Measurements from ENCODE around the gene KCNE4. TPM values are rescaled to one million over a fixed set of nuclear protein-coding genes. Genes with fewer than 3 reads are reported as not detected.

Gene KCNE4
- total RNA-seq, 6 experiments from 2014 or later: 0.17 to 1.2 (median 1.1) TPM

GRCh38 chr2:223095207-223095606 lies 43.2 kb downstream of the KCNE4 start:
- TF ChIP-seq CTCF (IDR thresholded peaks at IDR 0.05) (no peak), POLR2A (IDR thresholded peaks at IDR 0.05) (no peak)
- ATAC-seq (no peak), DNase-seq (no peak)
- 64% methylated on average over 1 of the region's 1 CpG for WGBS (ENCODE audit: insufficient coverage, low coverage, low lambda C conversion rate, missing lambda C conversion rate)
- no peaks in the 10 kb centered on the region for H3K36me3 ChIP-seq
- H3K27ac ChIP-seq: no peak overlapping the region
- H3K4me3 ChIP-seq: no peak overlapping the region
- no peaks in the 10 kb centered on the region for H3K4me1 ChIP-seq
- H3K9me3 ChIP-seq: no peaks in the 10 kb centered on the region
- no peaks in the 10 kb centered on the region for H3K27me3 ChIP-seq
- intact Hi-C loops (cut with DNase I): loop anchor here in 1 of 2 donors (10.0 kb wide), 1 partner anchor 120 kb away; no protein-coding TSS in a partner anchor

GRCh38 chr2:223096235-223096970 lies 44.4 kb downstream of the KCNE4 start:
- intact Hi-C loops (cut with DNase I): loop anchor here in 1 of 2 donors (10.0 kb wide), 1 partner anchor 122 kb away; no protein-coding TSS in a partner anchor

GRCh38 chr2:223097888-223098383 lies 45.9 kb downstream of the KCNE4 start:
- Histone ChIP-seq H3K4me1 (no peaks in the 10 kb centered on the region), H3K27ac (no peak overlapping the region), H3K4me3 (no peak overlapping the region), H3K27me3 (no peaks in the 10 kb centered on the region), H3K36me3 (no peaks in the 10 kb centered on the region), H3K9me3 (no peaks in the 10 kb centered on the region)
- no peak for ATAC-seq
- TF ChIP-seq CTCF (IDR thresholded peaks at IDR 0.05) (no peak), POLR2A (IDR thresholded peaks at IDR 0.05) (no peak)
- no peak for DNase-seq
- WGBS (ENCODE audit: insufficient coverage, low coverage, low lambda C conversion rate, missing lambda C conversion rate): 54% methylated on average over 6 of the region's 6 CpGs
- intact Hi-C loops (cut with DNase I): loop anchor here in 1 of 2 donors (10.0 kb wide), 1 partner anchor 123 kb away; no protein-coding TSS in a partner anchor

More at GRCh38 chr2:223096235-223096970, 44.4 kb downstream of the KCNE4 start:
- H3K4me1 ChIP-seq: no peaks in the 10 kb centered on the region
- no peaks in the 10 kb centered on the region for H3K27me3 ChIP-seq
- no peak for ATAC-seq
- WGBS (ENCODE audit: insufficient coverage, low coverage, low lambda C conversion rate, missing lambda C conversion rate): 55% methylated on average over 5 of the region's 5 CpGs
- no peaks in the 10 kb centered on the region for H3K9me3 ChIP-seq
- no peaks in the 10 kb centered on the region for H3K36me3 ChIP-seq
- H3K4me3 ChIP-seq: no peak overlapping the region
- no peak for DNase-seq
- H3K27ac ChIP-seq: no peak overlapping the region
- TF ChIP-seq CTCF (IDR thresholded peaks at IDR 0.05) (no peak), POLR2A (IDR thresholded peaks at IDR 0.05) (no peak)

- DNase-seq: no peak
- ATAC-seq: no peak
- Histone ChIP-seq H3K4me3 (no peak overlapping the region), H3K4me1 (no peaks in the 10 kb centered on the region), H3K27me3 (no peaks in the 10 kb centered on the region), H3K27ac (no peak overlapping the region), H3K9me3 (no peaks in the 10 kb centered on the region), H3K36me3 (no peaks in the 10 kb centered on the region)
- no peak for TF ChIP-seq POLR2A (IDR thresholded peaks at IDR 0.05)
- no peak for TF ChIP-seq CTCF (IDR thresholded peaks at IDR 0.05)
- WGBS (ENCODE audit: insufficient coverage, low coverage, low lambda C conversion rate, missing lambda C conversion rate): 46% methylated on average over 2 of the region's 3 CpGs
- intact Hi-C loops (cut with DNase I): loop anchor here in 1 of 2 donors (10.0 kb wide), 1 partner anchor 125 kb away; no protein-coding TSS in a partner anchor
Observed at GRCh38 chr2:223099561-223099960, 47.6 kb downstream of the KCNE4 start.

Data from right lobe of liver (tissue), 6 donors.